ENCODE data around the gene ATP5ME. TPM values are rescaled to one million over a fixed set of nuclear protein-coding genes. Genes with fewer than 3 reads are reported as not detected.

ATP5ME gene
- total RNA-seq (100 to 1,000 TPM; 689 to 911 (median 734) TPM), polyA plus RNA-seq (1,352 TPM)
- long read RNA-seq, donor 1, transcript ATP5ME-201 (4 exons, 365 nt) = major isoform, 157 of 163 reads
- long read RNA-seq, donor 1, partial matches to known transcripts = 1 of 163 reads
- long read RNA-seq, donor 1, other reads (novel, unspliced or antisense) = 2 of 163 reads
- long read RNA-seq, donor 2, transcript ATP5ME-204 (2 exons, 247 nt) = minor isoform, 8 of 428 reads
- long read RNA-seq, donor 2, transcript ATP5ME-202 (3 exons, 300 nt) = minor isoform, 40 of 428 reads
- long read RNA-seq, donor 2, transcript ATP5ME-201 (4 exons, 365 nt) = major isoform, 378 of 428 reads
- long read RNA-seq, donor 2, partial matches to known transcripts = 0 of 428 reads
- long read RNA-seq, donor 2, other reads (novel, unspliced or antisense) = 2 of 428 reads
- long read RNA-seq, donor 3, transcript ATP5ME-201 (4 exons, 365 nt) = major isoform, 110 of 120 reads
- long read RNA-seq, donor 3, transcript ATP5ME-202 (3 exons, 300 nt) = minor isoform, 6 of 120 reads
- long read RNA-seq, donor 3, partial matches to known transcripts = 0 of 120 reads
- long read RNA-seq, donor 3, other reads (novel, unspliced or antisense) = 0 of 120 reads
- long read RNA-seq, donor 4, transcript ATP5ME-202 (3 exons, 300 nt) = minor isoform, 22 of 234 reads
- long read RNA-seq, donor 4, transcript ATP5ME-201 (4 exons, 365 nt) = major isoform, 206 of 234 reads
- long read RNA-seq, donor 4, partial matches to known transcripts = 0 of 234 reads
- long read RNA-seq, donor 4, other reads (novel, unspliced or antisense) = 3 of 234 reads

- under 1% methylated on average over 84 of the region's 84 CpGs for WGBS
- no peaks in the 10 kb centered on the region for H3K9me3 ChIP-seq (ENCODE audit: control insufficient read depth, low read length)
- ATAC-seq (peak; percentile 89 to 92), DNase-seq (peak; percentile 97 to 99 (median 99))
- peaks cover 5% of the 10 kb centered on the region for H3K4me1 ChIP-seq (ENCODE audit: control insufficient read depth, insufficient read depth, low read length)
- peak within 1 kb of the TSS; percentile 72 for H3K4me3 ChIP-seq (ENCODE audit: low read length)
- intact Hi-C loops (cut with DNase I) = no loop called here
- H3K27ac ChIP-seq (ENCODE audit: low read length) = peak within 1 kb of the TSS; percentile 70
- H3K27me3 ChIP-seq (ENCODE audit: control insufficient read depth, insufficient read depth) = no peaks in the 10 kb centered on the region
Observed at GRCh38 chr4:674172-675035, at the start of gene ATP5ME, which contains the start of gene MYL5. Gene ATP5ME, minus strand, starts transcription at chr4:674276. Its CDS starts 29 bp downstream, at chr4:674247. Gene MYL5, plus strand, starts transcription at chr4:674542. Its CDS starts 3,485 bp downstream, at chr4:678027.

- H3K4me1 ChIP-seq (ENCODE audit: control insufficient read depth, insufficient read depth, low read length) = peaks cover 7% of the 10 kb centered on the region
- H3K4me3 ChIP-seq (ENCODE audit: low read length) = no peak overlapping the region
- peak in 2 of 3 donors; percentile 34 to 66 for DNase-seq
- no peak for ATAC-seq
- no peak overlapping the region for H3K27ac ChIP-seq (ENCODE audit: low read length)
- no peaks in the 10 kb centered on the region for H3K9me3 ChIP-seq (ENCODE audit: control insufficient read depth, low read length)
- intact Hi-C loops (cut with DNase I) = no loop called here
- WGBS = 98% methylated on average over 61 of the region's 61 CpGs
- no peaks in the 10 kb centered on the region for H3K27me3 ChIP-seq (ENCODE audit: control insufficient read depth, insufficient read depth)
Observed at GRCh38 chr4:722851-723360, 48.8 kb upstream of the ATP5ME start.

- 95% methylated on average over 47 of the region's 47 CpGs for WGBS
- DNase-seq = peak in 2 of 3 donors; percentile 51 to 52
- H3K4me1 ChIP-seq (ENCODE audit: control insufficient read depth, insufficient read depth, low read length) = peaks cover 7% of the 10 kb centered on the region
- ATAC-seq = no peak
- H3K4me3 ChIP-seq (ENCODE audit: low read length) = no peak overlapping the region
- no peaks in the 10 kb centered on the region for H3K9me3 ChIP-seq (ENCODE audit: control insufficient read depth, low read length)
- intact Hi-C loops (cut with DNase I) = no loop called here
- no peaks in the 10 kb centered on the region for H3K27me3 ChIP-seq (ENCODE audit: control insufficient read depth, insufficient read depth)
- no peak overlapping the region for H3K27ac ChIP-seq (ENCODE audit: low read length)
Observed at GRCh38 chr4:722169-722725, 48.2 kb upstream of the ATP5ME start.

- DNase-seq (peak in 2 of 3 donors; percentile 79 to 83), ATAC-seq (peak; percentile 40 to 58)
- Histone ChIP-seq H3K4me1 (ENCODE audit: control insufficient read depth, insufficient read depth, low read length) (peaks cover 7% of the 10 kb centered on the region), H3K27ac (ENCODE audit: low read length) (no peak overlapping the region), H3K9me3 (ENCODE audit: control insufficient read depth, low read length) (no peaks in the 10 kb centered on the region), H3K4me3 (ENCODE audit: low read length) (no peak overlapping the region), H3K27me3 (ENCODE audit: control insufficient read depth, insufficient read depth) (no peaks in the 10 kb centered on the region)
- intact Hi-C loops (cut with DNase I) = no loop called here
- WGBS = 54% methylated on average over 31 of the region's 31 CpGs
Observed at GRCh38 chr4:721261-722168, 47.4 kb upstream of the ATP5ME start.

GRCh38 chr4:720111-720860 lies 46.2 kb upstream of the ATP5ME start:
- H3K4me1 ChIP-seq (ENCODE audit: control insufficient read depth, insufficient read depth, low read length) = peaks cover 5% of the 10 kb centered on the region
- peak in 1 of 2 donors; percentile 6 for ATAC-seq
- intact Hi-C loops (cut with DNase I) = no loop called here
- no peaks in the 10 kb centered on the region for H3K27me3 ChIP-seq (ENCODE audit: control insufficient read depth, insufficient read depth)
- no peak overlapping the region for H3K27ac ChIP-seq (ENCODE audit: low read length)
- WGBS = 94% methylated on average over 59 of the region's 59 CpGs
- peak in 1 of 3 donors; percentile 52 for DNase-seq
- no peak overlapping the region for H3K4me3 ChIP-seq (ENCODE audit: low read length)
- H3K9me3 ChIP-seq (ENCODE audit: control insufficient read depth, low read length) = no peaks in the 10 kb centered on the region

- Histone ChIP-seq H3K4me1 (ENCODE audit: control insufficient read depth, insufficient read depth, low read length) (peaks cover 5% of the 10 kb centered on the region), H3K9me3 (ENCODE audit: control insufficient read depth, low read length) (no peaks in the 10 kb centered on the region), H3K27me3 (ENCODE audit: control insufficient read depth, insufficient read depth) (no peaks in the 10 kb centered on the region), H3K27ac (ENCODE audit: low read length) (no peak overlapping the region), H3K4me3 (ENCODE audit: low read length) (no peak overlapping the region)
- DNase-seq = peak in 2 of 3 donors; percentile 25 to 36
- no peak for ATAC-seq
- intact Hi-C loops (cut with DNase I) = no loop called here
- 84% methylated on average over 8 of the region's 8 CpGs for WGBS
Observed at GRCh38 chr4:718460-718859, 44.4 kb upstream of the ATP5ME start.

- H3K27me3 ChIP-seq (ENCODE audit: control insufficient read depth, insufficient read depth) = no peaks in the 10 kb centered on the region
- intact Hi-C loops (cut with DNase I) = no loop called here
- WGBS = 73% methylated on average over 34 of the region's 34 CpGs
- no peaks in the 10 kb centered on the region for H3K9me3 ChIP-seq (ENCODE audit: control insufficient read depth, low read length)
- H3K27ac ChIP-seq (ENCODE audit: low read length) = no peak overlapping the region
- peak in 1 of 2 donors; percentile 5 for ATAC-seq
- H3K4me3 ChIP-seq (ENCODE audit: low read length) = no peak overlapping the region
- peaks cover 5% of the 10 kb centered on the region for H3K4me1 ChIP-seq (ENCODE audit: control insufficient read depth, insufficient read depth, low read length)
- DNase-seq = peak in 2 of 3 donors; percentile 37 to 48
Observed at GRCh38 chr4:717601-718320, 43.7 kb upstream of the ATP5ME start.

GRCh38 chr4:714087-714486 lies 40.0 kb upstream of the ATP5ME start:
- DNase-seq (peak in 1 of 3 donors; percentile 50), ATAC-seq (peak in 1 of 2 donors; percentile 17)
- H3K4me3 ChIP-seq (ENCODE audit: low read length) = no peak overlapping the region
- WGBS = 86% methylated on average over 18 of the region's 18 CpGs
- H3K9me3 ChIP-seq (ENCODE audit: control insufficient read depth, low read length) = no peaks in the 10 kb centered on the region
- no peaks in the 10 kb centered on the region for H3K27me3 ChIP-seq (ENCODE audit: control insufficient read depth, insufficient read depth)
- intact Hi-C loops (cut with DNase I) = no loop called here
- no peak overlapping the region for H3K27ac ChIP-seq (ENCODE audit: low read length)
- peaks cover 2% of the 10 kb centered on the region for H3K4me1 ChIP-seq (ENCODE audit: control insufficient read depth, insufficient read depth, low read length)
